Measurements from ENCODE around the gene CERK. TPM values are rescaled to one million over a fixed set of nuclear protein-coding genes. Genes with fewer than 3 reads are reported as not detected.

The CERK gene
- polyA plus RNA-seq, 1 of the 3 experiments (the other 2 are of a cell fraction): 32.6 TPM

DNA sequence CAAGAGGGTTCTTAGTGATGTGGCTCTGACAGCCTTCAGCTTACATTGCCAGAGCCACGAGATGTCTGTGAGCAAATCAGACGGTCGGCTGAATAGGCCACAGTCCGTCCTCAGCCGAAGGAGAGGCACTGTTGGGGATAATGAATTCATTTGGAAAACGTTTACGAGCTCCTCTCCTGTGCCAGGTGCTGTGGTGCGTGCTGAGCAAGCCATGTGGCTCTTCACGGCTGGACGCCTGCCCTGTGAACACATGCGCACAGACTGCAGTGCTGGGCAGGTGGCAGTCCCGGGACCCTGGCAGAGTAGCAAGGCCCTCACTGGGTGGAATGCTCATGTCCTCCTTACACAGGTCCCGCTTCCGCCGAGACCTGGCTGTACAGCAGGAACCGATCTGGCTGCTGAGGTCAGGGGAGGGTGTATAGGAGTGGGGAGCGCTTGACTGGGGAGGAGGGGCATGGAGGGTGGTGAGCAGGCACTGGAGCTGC lies 31.2 kb upstream of the CERK start:
- DNase-seq: no peak
- peaks cover 0 to 3% of the 10 kb centered on the region in 2 experiments for H3K36me3 ChIP-seq (replicated peaks in 1 of 2; ENCODE audit: control insufficient read depth in 1 of 2, insufficient read depth in 2 of 2, low read length in 1 of 2)
- H3K9me3 ChIP-seq: no peaks in the 10 kb centered on the region
- WGBS (ENCODE audit: low lambda C conversion rate): 72% methylated on average over 4 of the region's 17 CpGs
- no peaks in the 10 kb centered on the region for H3F3A ChIP-seq (replicated peaks; ENCODE audit: insufficient read depth)
- no peak for TF ChIP-seq TEAD4 (IDR thresholded peaks at IDR 0.05; ENCODE audit: borderline replicate concordance, insufficient read depth)
- TF ChIP-seq RXRA (IDR thresholded peaks at IDR 0.05; ENCODE audit: borderline replicate concordance, low read depth): no peak
- TF ChIP-seq CHD2 (IDR thresholded peaks at IDR 0.05; ENCODE audit: low read length, partially characterized antibody): no peak
- no peak for TF ChIP-seq FOXJ3 (CRISPR knock-in tag; IDR thresholded peaks at IDR 0.05)
- TF ChIP-seq EZH2phosphoT487 (IDR thresholded peaks at IDR 0.05; ENCODE audit: borderline replicate concordance, low read depth): no peak
- TF ChIP-seq POLR2AphosphoS5 (IDR thresholded peaks at IDR 0.05; ENCODE audit: low read depth, low read length): no peak
- TF ChIP-seq, protein P1, sequence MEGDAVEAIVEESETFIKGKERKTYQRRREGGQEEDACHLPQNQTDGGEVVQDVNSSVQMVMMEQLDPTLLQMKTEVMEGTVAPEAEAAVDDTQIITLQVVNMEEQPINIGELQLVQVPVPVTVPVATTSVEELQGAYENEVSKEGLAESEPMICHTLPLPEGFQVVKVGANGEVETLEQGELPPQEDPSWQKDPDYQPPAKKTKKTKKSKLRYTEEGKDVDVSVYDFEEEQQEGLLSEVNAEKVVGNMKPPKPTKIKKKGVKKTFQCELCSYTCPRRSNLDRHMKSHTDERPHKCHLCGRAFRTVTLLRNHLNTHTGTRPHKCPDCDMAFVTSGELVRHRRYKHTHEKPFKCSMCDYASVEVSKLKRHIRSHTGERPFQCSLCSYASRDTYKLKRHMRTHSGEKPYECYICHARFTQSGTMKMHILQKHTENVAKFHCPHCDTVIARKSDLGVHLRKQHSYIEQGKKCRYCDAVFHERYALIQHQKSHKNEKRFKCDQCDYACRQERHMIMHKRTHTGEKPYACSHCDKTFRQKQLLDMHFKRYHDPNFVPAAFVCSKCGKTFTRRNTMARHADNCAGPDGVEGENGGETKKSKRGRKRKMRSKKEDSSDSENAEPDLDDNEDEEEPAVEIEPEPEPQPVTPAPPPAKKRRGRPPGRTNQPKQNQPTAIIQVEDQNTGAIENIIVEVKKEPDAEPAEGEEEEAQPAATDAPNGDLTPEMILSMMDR (IDR thresholded peaks at IDR 0.05): no peak
- TF ChIP-seq NFIC (IDR thresholded peaks at IDR 0.05; ENCODE audit: borderline replicate concordance): no peak
- TF ChIP-seq FOXM1 (IDR thresholded peaks at IDR 0.05; ENCODE audit: low read depth): no peak
- TF ChIP-seq, protein P2, sequence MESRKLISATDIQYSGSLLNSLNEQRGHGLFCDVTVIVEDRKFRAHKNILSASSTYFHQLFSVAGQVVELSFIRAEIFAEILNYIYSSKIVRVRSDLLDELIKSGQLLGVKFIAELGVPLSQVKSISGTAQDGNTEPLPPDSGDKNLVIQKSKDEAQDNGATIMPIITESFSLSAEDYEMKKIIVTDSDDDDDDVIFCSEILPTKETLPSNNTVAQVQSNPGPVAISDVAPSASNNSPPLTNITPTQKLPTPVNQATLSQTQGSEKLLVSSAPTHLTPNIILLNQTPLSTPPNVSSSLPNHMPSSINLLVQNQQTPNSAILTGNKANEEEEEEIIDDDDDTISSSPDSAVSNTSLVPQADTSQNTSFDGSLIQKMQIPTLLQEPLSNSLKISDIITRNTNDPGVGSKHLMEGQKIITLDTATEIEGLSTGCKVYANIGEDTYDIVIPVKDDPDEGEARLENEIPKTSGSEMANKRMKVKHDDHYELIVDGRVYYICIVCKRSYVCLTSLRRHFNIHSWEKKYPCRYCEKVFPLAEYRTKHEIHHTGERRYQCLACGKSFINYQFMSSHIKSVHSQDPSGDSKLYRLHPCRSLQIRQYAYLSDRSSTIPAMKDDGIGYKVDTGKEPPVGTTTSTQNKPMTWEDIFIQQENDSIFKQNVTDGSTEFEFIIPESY (IDR thresholded peaks at IDR 0.05; ENCODE audit: borderline replicate concordance, low read depth): no peak
- ChIA-PET POLR2A (no interaction called here), CTCF (interaction anchor here (1.3 to 1.5 kb wide), 2 partner anchors 11 to 33 kb away, joined by 4 read pairs; no protein-coding TSS in a partner anchor)
- H3K4me1 ChIP-seq (ENCODE audit: control insufficient read depth in 1 of 2, insufficient read depth in 2 of 2, low read depth in 1 of 2, low read length in 1 of 2): peaks cover 0 to 4% of the 10 kb centered on the region in 2 experiments; a peak in 1 of 4 replicates
- peaks cover 91% of the 10 kb centered on the region for H3K79me2 ChIP-seq (ENCODE audit: insufficient read depth)
- H4K20me1 ChIP-seq (ENCODE audit: insufficient read depth): peaks cover 33% of the 10 kb centered on the region
- H3K27ac ChIP-seq (ENCODE audit: low read depth in 2 of 2, low read length in 1 of 2): no peak overlapping the region
- H3K27me3 ChIP-seq (ENCODE audit: insufficient read depth): no peaks in the 10 kb centered on the region
- no peak overlapping the region for H3K4me3 ChIP-seq (ENCODE audit: low read depth in 2 of 2, low read length in 1 of 2)
- no peak overlapping the region for H3K9ac ChIP-seq
- no peak overlapping the region for H3K4me2 ChIP-seq
- no peak overlapping the region for H2AFZ ChIP-seq (ENCODE audit: low read depth)
- no peaks in the 10 kb centered on the region for H3K9me2 ChIP-seq

DNA sequence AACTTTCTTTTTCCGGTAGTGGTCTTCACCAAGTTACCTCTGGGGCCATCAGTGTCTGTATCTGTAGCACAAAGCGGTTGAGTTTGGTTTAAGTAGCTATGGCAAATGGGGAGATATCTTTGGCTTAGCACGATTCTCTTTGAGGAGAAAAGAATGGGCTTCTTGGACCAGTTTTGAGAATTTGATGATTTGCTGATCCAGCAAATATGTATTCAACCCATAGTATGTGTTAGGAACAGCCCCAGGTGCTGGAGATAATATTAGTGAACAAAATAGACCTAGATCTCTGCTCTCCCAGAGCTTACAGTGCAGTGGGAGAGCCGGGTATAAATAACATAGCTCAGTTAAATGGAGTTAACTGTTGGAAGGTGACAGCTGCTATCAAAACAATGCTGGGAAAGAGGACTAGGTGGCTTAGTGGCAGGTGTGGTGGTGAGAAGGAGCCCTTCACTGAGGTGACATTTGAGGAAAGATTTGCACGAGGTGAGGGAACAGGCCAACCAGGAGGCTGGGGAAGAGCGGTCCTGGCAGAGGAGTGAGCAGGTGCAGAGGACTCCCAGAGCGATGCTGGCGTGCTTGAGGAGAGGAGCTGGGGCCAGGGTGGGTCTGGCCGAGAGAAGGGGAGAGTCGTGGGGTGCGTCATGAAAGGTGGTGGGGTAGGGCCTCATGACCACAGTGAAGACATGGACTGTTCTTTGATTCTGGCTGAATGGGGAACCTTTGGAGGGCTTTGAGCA lies 29.4 kb upstream of the CERK start:
- Histone ChIP-seq H3K4me2 (no peak overlapping the region), H4K20me1 (ENCODE audit: insufficient read depth) (peaks cover 22% of the 10 kb centered on the region; the same call in 1 of the 2 replicates), H3K36me3 (replicated peaks in 1 of 2; ENCODE audit: control insufficient read depth in 1 of 2, insufficient read depth in 2 of 2, low read length in 1 of 2) (peaks cover 0 to 3% of the 10 kb centered on the region in 2 experiments), H3K9me3 (no peaks in the 10 kb centered on the region), H3K27ac (ENCODE audit: low read depth in 2 of 2, low read length in 1 of 2) (no peak overlapping the region), H3F3A (replicated peaks; ENCODE audit: insufficient read depth) (no peaks in the 10 kb centered on the region), H3K9ac (no peak overlapping the region), H2AFZ (ENCODE audit: low read depth) (no peak overlapping the region), H3K4me3 (ENCODE audit: low read depth in 2 of 2, low read length in 1 of 2) (no peak overlapping the region), H3K79me2 (ENCODE audit: insufficient read depth) (peaks cover 92% of the 10 kb centered on the region), H3K27me3 (ENCODE audit: insufficient read depth) (no peaks in the 10 kb centered on the region), H3K9me2 (no peaks in the 10 kb centered on the region), H3K4me1 (ENCODE audit: control insufficient read depth in 1 of 2, insufficient read depth in 2 of 2, low read depth in 1 of 2, low read length in 1 of 2) (peaks cover 5 to 8% of the 10 kb centered on the region in 2 experiments; a peak in 2 of 4 replicates)
- no peak for DNase-seq
- ChIA-PET POLR2A (no interaction called here), CTCF (interaction anchor here (1.2 to 1.3 kb wide), 2 partner anchors 32 to 204 kb away, joined by 3 read pairs; no protein-coding TSS in a partner anchor)
- over 99% methylated on average over 11 of the region's 11 CpGs for WGBS (ENCODE audit: low lambda C conversion rate)
- TF ChIP-seq RXRA (IDR thresholded peaks at IDR 0.05; ENCODE audit: borderline replicate concordance, low read depth) (no peak), JUND (IDR thresholded peaks at IDR 0.05) (no peak), ELF1 (IDR thresholded peaks at IDR 0.05) (no peak), EP300 (IDR thresholded peaks at IDR 0.05; ENCODE audit: borderline replicate concordance in 1 of 2, low read depth in 1 of 2, low read length in 1 of 2) (no peak), SMC3 (IDR thresholded peaks at IDR 0.05; ENCODE audit: low read depth, low read length) (no peak), RCOR1 (IDR thresholded peaks at IDR 0.05; ENCODE audit: low read length) (no peak), GABPA (IDR thresholded peaks at IDR 0.05; ENCODE audit: low read depth) (no peak), FOXM1 (IDR thresholded peaks at IDR 0.05; ENCODE audit: low read depth) (no peak), NFIC (IDR thresholded peaks at IDR 0.05; ENCODE audit: borderline replicate concordance) (no peak), FOXJ3 (CRISPR knock-in tag; IDR thresholded peaks at IDR 0.05) (no peak), YY1 (IDR thresholded peaks at IDR 0.05; ENCODE audit: low read depth) (no peak), POLR2AphosphoS5 (IDR thresholded peaks at IDR 0.05; ENCODE audit: low read depth, low read length) (no peak)
- TF ChIP-seq, protein P3, sequence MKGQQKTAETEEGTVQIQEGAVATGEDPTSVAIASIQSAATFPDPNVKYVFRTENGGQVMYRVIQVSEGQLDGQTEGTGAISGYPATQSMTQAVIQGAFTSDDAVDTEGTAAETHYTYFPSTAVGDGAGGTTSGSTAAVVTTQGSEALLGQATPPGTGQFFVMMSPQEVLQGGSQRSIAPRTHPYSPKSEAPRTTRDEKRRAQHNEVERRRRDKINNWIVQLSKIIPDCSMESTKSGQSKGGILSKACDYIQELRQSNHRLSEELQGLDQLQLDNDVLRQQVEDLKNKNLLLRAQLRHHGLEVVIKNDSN (IDR thresholded peaks at IDR 0.05; ENCODE audit: borderline replicate concordance, low read depth): no peak
